GM12875 (cell line): ENCODE results near the gene NOS1AP.

ENCODE experiments used
- H3K4me3 ChIP-seq: one replicate; pipeline ENCODE4 v1.5.1; 2011; ENCODE audit warnings: low read depth, low read length, control low read depth
- CTCF ChIP-seq: IDR thresholded peaks from 2 replicates; pipeline ENCODE4 v1.5.1; 2011; ENCODE audit warnings: low read depth, mild to moderate bottlenecking, control low read depth, inconsistent platforms, low read length, moderate library complexity, borderline replicate concordance; ENCODE audit not compliant: insufficient read depth

NOS1AP gene

GRCh38 chr1:162391790-162392563 lies 322.5 kb downstream of the NOS1AP start:
- H3K4me3 ChIP-seq: no peak overlapping the region
- TF ChIP-seq CTCF: peak; percentile 65

- H3K4me3 ChIP-seq: no peak overlapping the region
- TF ChIP-seq CTCF: no peak
Observed at GRCh38 chr1:162396201-162396906, 326.9 kb downstream of the NOS1AP start.

- H3K4me3 ChIP-seq: no peak overlapping the region
- no peak for TF ChIP-seq CTCF
Observed at GRCh38 chr1:162397039-162397448, 327.6 kb downstream of the NOS1AP start.

- no peak for TF ChIP-seq CTCF
Observed at GRCh38 chr1:162397943-162398560, 328.6 kb downstream of the NOS1AP start.

GRCh38 chr1:162398999-162399580 lies 329.6 kb downstream of the NOS1AP start:
- H3K4me3 ChIP-seq: no peak overlapping the region
- no peak for TF ChIP-seq CTCF

More at GRCh38 chr1:162397943-162398560, 328.6 kb downstream of the NOS1AP start:
- H3K4me3 ChIP-seq: no peak overlapping the region

- no peak for TF ChIP-seq CTCF
- no peak overlapping the region for H3K4me3 ChIP-seq
Observed at GRCh38 chr1:162400790-162401355, 331.4 kb downstream of the NOS1AP start.
